HG02571 (cell line): ENCODE measurements around the gene KLHL15.
"Not testable (repeated sequence)": the region's sequence is repeated elsewhere in the genome, so short reads cannot be mapped to it uniquely, and the experiment has no call there.

ENCODE experiments used
- ATAC-seq: cut with Tn5 transposase; IDR thresholded peaks from one replicate; pipeline ENCODE4 v1.9.1; 2021; ENCODE audit warnings: mild to moderate bottlenecking, moderate library complexity; ENCODE audit not compliant: unreplicated experiment

Gene KLHL15

DNA sequence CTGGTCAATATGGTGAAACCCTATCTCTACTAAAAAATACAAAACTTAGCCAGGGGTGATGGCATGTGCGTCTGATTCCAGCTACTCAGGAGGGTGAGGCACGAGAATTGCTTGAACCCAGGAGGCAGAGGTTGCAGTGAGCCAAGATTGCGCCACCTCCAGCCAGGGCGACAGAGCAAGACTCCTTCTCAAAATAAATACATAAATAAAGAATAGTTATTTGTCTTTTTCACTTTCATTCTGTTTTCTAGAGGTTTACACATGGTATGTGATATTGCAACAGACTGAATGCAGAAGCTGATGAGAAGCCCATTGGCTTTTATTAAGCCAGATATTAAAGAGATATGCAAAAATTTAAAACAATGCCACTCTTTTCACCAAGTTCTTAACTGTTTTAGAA lies 8.2 kb downstream of the KLHL15 start:
- no peak for ATAC-seq

DNA sequence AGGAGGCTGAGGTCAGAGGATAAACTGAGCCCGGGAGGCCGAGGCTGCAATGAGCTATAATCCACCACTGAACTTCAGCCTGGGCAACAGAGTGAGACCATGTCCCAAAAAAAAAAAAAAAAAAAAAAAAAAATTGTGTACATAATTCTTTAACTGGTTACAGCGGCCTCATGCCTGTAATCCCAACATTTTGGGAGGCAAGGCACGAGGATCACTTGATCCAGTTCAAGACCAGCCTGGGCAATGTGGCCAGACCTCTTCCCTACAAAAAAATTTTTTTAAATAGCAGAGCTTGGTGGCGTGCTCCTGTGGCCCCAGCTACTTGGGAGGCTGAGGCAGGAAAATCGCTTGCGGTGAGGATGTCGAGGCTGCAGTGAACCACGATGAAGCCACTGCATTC lies 9.3 kb downstream of the KLHL15 start:
- no peak for ATAC-seq

DNA sequence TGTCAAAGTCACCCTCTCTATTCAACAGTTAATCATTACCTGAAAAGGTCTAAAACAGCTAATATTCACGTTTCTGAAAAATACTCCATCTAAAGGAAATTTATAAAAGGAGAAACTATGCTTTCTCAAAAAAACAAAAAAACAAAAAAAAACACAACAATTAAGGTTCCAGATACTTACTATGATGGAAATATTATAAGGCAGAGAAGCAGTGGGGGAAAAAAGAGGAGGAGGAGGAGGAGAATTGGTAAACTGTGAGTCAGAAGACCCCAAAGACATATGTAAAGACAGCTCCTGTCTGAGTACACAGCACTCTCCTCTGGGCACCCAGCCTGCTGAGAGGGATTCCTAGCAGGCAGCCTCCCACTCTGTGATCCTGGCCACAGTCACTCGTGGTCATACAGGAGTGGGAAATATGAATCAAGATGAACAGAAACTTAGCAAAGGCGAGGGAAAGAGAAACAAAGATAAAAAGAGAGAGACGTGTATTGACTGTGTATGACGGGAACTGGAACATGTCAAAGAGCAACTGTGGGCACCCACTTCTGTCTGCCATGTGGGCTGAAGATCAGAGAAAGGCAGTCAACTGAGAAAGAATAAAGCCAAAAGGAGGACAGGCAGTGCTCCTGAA lies 12.5 kb downstream of the KLHL15 start:
- ATAC-seq: peak; percentile 62

DNA sequence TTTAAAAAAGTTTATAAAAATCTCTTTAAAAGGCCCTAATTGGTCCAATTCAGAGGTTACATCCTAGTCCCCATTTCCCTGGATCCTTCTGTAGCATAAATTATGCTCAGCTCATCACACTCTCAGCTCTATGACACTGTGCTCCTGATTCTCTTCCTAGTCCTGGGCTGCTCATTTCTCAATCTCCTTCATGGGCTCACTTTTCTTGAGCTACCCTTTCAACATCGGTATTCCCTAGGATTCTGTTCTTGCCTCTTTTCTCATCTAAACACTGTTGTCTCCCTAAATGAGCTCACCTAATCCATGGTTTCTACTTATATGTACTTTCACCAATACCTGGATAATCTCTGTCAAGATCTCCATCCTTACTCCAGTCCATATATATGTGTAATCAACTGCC lies 14.7 kb downstream of the KLHL15 start:
- ATAC-seq: no peak

DNA sequence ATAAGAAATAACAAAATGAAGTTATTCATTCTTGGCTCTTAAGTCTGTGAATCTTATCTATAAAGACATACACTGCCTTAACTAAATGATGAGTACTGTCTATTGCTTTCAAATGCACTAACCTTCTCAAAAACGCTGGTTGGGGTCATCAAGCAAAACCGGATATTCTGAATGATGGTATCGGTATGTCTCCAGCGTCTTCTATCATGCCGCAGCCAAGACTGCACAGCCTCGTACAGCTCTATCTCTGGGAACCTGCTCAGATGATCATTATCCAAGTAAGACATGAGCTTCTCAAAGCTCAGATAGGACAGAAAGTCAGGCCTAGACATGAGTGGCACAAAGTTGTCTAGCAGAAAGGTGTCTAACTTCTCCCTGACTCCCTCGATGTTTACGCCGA lies 21.1 kb downstream of the KLHL15 start:
- ATAC-seq: no peak

DNA sequence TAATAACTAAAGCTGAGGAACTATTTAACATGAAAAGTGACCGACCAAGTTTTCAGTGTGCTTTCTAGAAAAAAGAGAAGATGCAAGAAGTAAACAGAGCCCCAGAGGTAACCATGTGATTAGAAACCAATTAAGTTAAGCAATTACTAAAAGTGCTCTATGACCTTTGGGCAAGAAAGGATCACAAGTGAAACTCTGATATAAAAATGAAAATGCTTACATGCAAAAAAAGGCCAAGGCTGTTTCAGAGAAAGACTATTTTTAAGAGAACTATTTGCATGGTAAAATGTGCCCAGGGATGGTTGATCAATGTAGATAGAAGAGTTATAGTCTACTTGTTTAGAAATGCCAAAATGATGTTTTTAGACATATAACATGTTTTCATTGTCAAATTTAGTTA lies 22.0 kb downstream of the KLHL15 start:
- ATAC-seq: no peak

DNA sequence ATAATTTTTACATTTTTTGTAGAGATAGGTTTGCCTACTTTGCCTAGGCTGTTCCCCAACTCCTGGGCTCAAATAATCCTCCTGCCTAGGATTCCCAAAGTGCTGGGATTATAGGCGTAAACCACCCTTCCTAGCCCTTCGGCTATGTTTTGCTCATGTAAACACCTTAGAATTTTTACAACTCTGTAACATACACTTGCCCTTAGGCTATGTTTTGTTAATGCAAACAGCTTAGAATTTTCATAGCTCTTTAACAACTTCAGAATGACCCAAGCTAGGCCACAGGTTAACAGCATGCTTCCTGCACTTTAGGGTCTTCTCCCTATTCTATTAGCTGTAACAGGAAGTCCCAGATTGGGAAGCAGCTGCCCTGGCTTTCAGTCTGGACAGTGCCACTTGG lies 24.2 kb downstream of the KLHL15 start:
- ATAC-seq: no peak

- ATAC-seq: no peak
Measured at GRCh38 chrX:24002167-24002566, 24.8 kb downstream of the KLHL15 start.

- no peak for ATAC-seq
Measured at GRCh38 chrX:23999671-24000070, 27.3 kb downstream of the KLHL15 start.

- ATAC-seq: no peak
Measured at GRCh38 chrX:23993012-23993633, 33.9 kb downstream of the KLHL15 start.

- ATAC-seq: no peak
Measured at GRCh38 chrX:23992431-23992830, 34.6 kb downstream of the KLHL15 start.

- ATAC-seq: no peak
Measured at GRCh38 chrX:23990455-23990854, 36.5 kb downstream of the KLHL15 start.

DNA sequence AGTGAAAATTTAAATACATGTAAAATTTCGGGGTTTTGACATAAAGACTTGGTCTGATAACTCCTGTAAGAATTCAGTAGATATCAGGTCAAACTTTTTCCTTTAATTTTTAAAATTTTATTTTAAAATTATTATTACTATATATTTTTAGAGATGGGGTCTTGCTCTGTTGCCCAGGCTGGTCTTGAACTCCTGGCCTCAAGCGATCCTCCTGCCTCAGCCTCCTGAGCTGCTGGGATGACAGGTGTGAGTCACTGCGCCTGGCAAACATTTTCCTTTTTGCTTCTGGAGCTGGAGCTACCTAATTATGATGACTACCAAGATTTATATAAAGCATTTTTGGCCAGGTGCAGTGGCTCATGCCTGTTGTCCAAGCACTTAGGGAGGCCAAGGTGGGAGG lies 37.3 kb downstream of the KLHL15 start:
- no peak for ATAC-seq

GRCh38 chrX:23982891-23983290 lies 44.1 kb downstream of the KLHL15 start:
- no peak for ATAC-seq

GRCh38 chrX:23981711-23982110 lies 45.3 kb downstream of the KLHL15 start:
- ATAC-seq: no peak

DNA sequence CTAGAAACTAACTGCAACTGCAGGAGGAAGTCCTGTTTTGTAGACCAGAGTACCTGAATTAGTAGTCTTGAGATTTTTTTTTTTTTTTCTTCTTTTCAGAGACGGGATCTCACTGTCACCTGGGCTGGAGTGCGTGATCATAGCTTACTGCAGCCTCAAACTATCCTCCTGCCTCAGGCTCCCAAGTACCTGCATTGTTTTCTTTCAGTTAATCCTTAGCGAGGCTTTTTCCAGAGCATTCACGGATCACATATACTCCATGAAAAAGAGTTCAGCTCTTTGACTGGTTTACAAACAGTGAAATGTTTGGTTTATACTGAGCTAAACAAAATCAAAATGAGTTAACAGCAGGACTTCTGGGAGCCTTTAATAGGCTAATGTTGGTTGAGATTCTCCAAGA lies 45.8 kb downstream of the KLHL15 start:
- no peak for ATAC-seq

GRCh38 chrX:23980011-23980441 lies 47.0 kb downstream of the KLHL15 start:
- ATAC-seq: no peak

DNA sequence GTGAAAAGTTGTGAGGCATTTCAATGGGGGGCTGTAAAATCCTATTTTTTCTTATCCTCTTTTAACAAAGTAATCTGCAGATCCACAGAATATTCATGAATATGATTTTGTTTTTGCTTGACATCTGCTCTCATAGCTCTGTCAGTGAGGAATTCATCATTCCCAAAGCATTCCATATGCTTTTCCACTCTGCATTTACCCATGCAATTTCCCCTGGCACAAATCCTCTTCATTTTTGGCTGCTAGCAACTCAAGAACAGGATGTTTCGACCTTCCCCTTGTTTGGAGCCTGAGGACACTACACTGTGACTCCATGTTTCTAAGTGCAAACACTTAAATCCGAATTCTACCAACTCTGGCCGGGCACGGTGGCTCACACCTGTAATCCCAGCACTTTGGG lies 48.5 kb downstream of the KLHL15 start:
- no peak for ATAC-seq

- not testable (repeated sequence) for ATAC-seq
Measured at GRCh38 chrX:23965630-23966029, 61.4 kb downstream of the KLHL15 start.

- ATAC-seq: no peak
Measured at GRCh38 chrX:23964191-23964590, 62.8 kb downstream of the KLHL15 start.

DNA sequence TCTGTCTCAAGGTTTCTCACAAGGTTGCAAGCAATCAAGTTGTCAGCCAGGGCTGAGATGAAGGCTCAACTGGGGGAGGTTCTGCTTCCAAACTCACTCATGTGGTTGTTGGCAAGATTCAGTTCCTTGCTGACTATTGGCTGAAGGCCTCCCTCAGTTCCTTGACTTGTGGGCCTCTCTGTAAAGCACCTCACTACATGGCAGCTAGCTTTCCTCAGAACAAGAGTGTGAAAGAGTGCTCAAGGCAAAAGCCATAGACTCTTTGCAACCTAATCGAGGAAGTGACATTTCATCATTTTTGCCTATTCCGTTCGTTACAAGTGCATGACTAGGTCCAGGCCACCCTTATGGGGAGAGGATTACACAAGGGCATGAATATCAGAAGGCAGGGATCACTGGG lies 67.2 kb downstream of the KLHL15 start:
- ATAC-seq: no peak

DNA sequence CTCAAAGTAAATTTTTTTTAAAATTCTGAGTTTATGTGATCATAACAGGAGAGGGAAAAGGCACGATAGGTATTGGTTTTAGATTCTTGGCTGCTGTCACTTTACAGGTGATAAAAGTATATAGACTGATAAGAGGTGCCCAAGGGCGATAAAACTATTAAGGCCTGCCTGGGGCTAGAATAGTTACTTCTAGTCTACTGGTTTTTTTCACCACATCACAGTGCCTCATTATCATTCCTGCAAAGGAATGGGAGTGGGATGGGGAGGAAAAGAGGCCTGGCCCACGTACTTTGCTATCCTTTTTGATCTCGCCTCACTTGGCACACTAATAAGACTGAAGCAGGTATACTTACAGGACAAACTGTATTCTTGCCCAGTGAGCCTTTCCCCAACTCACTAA lies 72.6 kb downstream of the KLHL15 start:
- no peak for ATAC-seq

DNA sequence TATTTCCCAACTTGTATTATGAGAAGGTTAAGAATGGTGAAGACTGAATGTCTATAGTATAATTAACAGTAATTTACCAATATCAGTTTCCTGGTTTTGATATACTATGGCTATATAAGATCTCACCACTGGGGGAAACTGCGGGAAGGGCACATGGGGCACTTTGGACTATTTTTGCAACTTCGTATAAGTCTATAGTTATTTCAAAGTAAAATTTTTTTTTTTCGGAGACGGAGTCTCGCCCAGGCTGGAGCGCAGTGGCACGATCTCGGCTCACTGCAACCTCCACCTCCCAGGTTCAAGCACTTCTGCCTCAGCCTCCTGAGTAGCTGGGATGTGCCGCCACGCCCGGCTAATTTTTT lies 73.1 kb downstream of the KLHL15 start:
- no peak for ATAC-seq
